ACC112 (cell line): ENCODE measurements around the gene KDELR3.

ENCODE experiments used
- H2AFZ ChIP-seq: fragments of 200-600 bp; sonication (generic); one replicate; pipeline ENCODE4 v1.6.0; 2017; ENCODE audit warnings: antibody characterized with exemption, low read length; ENCODE audit not compliant: unreplicated experiment
- H3K27ac ChIP-seq: fragments of 200-600 bp; sonication (generic); 2 replicates; pipeline ENCODE4 v1.5.1; 2014; ENCODE audit warnings: low read depth, mild to moderate bottlenecking, antibody characterized with exemption, low read length, moderate library complexity
- H3K27me3 ChIP-seq: fragments of 200-600 bp; sonication (generic); 2 replicates; pipeline ENCODE4 v1.6.1; 2014; ENCODE audit warnings: mild to moderate bottlenecking, antibody characterized with exemption, low read length, moderate library complexity, mixed read lengths; ENCODE audit not compliant: insufficient read depth
- H3K36me3 ChIP-seq: fragments of 200-600 bp; sonication (generic); 2 replicates; pipeline ENCODE4 v1.6.1; 2016; ENCODE audit warnings: mild to moderate bottlenecking, antibody characterized with exemption, low read length, moderate library complexity, mixed read lengths; ENCODE audit not compliant: insufficient read depth
- H3K4me1 ChIP-seq: fragments of 200-600 bp; sonication (generic); one replicate; pipeline ENCODE4 v1.6.1; 2016; ENCODE audit warnings: low read length, mixed read lengths; ENCODE audit not compliant: insufficient read depth, unreplicated experiment, control insufficient read depth
- H3K4me3 ChIP-seq: fragments of 200-600 bp; sonication (generic); 2 replicates; pipeline ENCODE4 v1.5.1; 2014; ENCODE audit warnings: mild to moderate bottlenecking, low read depth, low read length
- H3K79me2 ChIP-seq: fragments of 200-600 bp; sonication (generic); one replicate; pipeline ENCODE4 v1.6.0; 2016; ENCODE audit warnings: low read length; ENCODE audit not compliant: control insufficient read depth, unreplicated experiment, insufficient read depth

KDELR3 gene

DNA sequence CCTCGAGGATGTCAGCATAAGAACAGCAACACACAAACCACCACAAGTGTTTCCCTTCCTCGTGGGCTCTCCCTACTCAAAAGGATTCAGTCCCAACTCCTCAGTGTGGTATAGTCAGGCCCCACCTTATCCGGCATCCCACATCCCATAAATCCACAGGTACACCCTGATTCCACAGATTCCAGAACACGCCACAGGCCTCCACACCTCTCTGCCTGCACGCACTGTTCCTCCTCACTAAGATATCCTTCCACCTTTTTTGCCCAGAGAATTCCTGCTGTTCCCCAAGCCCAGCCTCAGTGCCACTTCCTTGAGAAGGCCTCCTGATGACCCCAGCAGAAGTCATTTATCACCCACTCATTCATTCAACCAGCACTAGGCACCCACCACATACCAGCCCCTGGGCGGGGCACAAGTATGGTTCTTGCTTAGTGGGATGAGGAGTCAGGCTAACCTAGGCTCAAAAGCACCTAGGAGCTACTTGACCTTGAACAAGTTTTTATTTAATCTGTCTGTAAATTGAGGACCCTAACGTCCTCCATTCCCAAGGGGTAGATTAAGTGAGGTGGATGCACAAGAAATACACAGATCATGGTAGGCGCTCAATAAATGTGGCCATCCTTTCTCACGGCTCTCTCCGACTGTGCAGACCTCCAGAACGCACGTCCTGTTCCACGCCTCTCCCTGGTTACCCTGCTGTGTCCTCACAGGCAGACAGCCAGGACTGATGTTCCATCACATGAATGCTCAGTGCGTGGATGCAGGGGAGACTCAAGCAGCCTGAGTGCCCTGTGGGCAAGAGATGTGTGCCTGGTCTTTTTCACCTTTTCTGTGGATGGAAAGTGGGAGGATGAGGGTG lies 10.8 kb upstream of the KDELR3 start:
- Histone ChIP-seq H3K4me1 (no peaks in the 10 kb centered on the region), H3K27me3 (peaks cover 47% of the 10 kb centered on the region), H3K27ac (no peak overlapping the region), H3K36me3 (no peaks in the 10 kb centered on the region), H3K79me2 (no peaks in the 10 kb centered on the region), H3K4me3 (no peak overlapping the region), H2AFZ (no peak overlapping the region)

- Histone ChIP-seq H3K36me3 (no peaks in the 10 kb centered on the region), H3K27ac (no peak overlapping the region), H3K4me1 (no peaks in the 10 kb centered on the region), H2AFZ (no peak overlapping the region), H3K4me3 (no peak overlapping the region), H3K27me3 (peaks cover 28% of the 10 kb centered on the region), H3K79me2 (no peaks in the 10 kb centered on the region)
These were observed 7.5 kb upstream of the KDELR3 start for GRCh38 chr22:38460426-38460840.

DNA sequence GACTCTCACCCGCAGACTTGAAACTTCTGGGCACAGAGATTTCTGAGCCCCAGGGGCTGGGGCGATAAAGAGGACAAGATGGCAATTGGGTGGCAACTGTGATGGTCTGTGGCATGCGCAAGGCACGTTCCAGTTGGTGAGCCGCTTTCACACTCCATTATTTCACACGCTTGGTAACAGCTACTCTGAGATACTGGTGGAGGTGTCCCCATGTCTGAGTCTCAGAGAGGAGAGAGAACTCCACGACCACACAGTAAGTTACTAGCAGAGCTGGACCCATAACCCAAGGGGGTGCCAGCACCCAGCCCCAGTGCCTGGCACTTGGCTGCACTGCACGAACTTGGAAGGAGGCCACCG lies 6.9 kb upstream of the KDELR3 start:
- H3K36me3 ChIP-seq = no peaks in the 10 kb centered on the region
- H3K27ac ChIP-seq = no peak overlapping the region
- H3K79me2 ChIP-seq = no peaks in the 10 kb centered on the region
- H2AFZ ChIP-seq = no peak overlapping the region
- H3K4me1 ChIP-seq = no peaks in the 10 kb centered on the region
- peaks cover 23% of the 10 kb centered on the region for H3K27me3 ChIP-seq
- H3K4me3 ChIP-seq = no peak overlapping the region

- H2AFZ ChIP-seq = no peak overlapping the region
- H3K4me3 ChIP-seq = no peak overlapping the region
- peaks cover 2% of the 10 kb centered on the region for H3K4me1 ChIP-seq
- peaks cover 18% of the 10 kb centered on the region for H3K27me3 ChIP-seq
- no peak overlapping the region for H3K27ac ChIP-seq
- H3K36me3 ChIP-seq = no peaks in the 10 kb centered on the region
- H3K79me2 ChIP-seq = no peaks in the 10 kb centered on the region
These were observed 6.3 kb upstream of the KDELR3 start for GRCh38 chr22:38461414-38462081.

- H3K27ac ChIP-seq = no peak overlapping the region
- peaks cover 6% of the 10 kb centered on the region for H3K4me1 ChIP-seq
- no peak overlapping the region for H3K4me3 ChIP-seq
- H3K27me3 ChIP-seq = peaks cover 9% of the 10 kb centered on the region; the same call in 1 of the 2 replicates
- no peak overlapping the region for H2AFZ ChIP-seq
- peaks cover 1% of the 10 kb centered on the region for H3K79me2 ChIP-seq
- no peaks in the 10 kb centered on the region for H3K36me3 ChIP-seq
These were observed 4.7 kb upstream of the KDELR3 start for GRCh38 chr22:38462960-38463784.

DNA sequence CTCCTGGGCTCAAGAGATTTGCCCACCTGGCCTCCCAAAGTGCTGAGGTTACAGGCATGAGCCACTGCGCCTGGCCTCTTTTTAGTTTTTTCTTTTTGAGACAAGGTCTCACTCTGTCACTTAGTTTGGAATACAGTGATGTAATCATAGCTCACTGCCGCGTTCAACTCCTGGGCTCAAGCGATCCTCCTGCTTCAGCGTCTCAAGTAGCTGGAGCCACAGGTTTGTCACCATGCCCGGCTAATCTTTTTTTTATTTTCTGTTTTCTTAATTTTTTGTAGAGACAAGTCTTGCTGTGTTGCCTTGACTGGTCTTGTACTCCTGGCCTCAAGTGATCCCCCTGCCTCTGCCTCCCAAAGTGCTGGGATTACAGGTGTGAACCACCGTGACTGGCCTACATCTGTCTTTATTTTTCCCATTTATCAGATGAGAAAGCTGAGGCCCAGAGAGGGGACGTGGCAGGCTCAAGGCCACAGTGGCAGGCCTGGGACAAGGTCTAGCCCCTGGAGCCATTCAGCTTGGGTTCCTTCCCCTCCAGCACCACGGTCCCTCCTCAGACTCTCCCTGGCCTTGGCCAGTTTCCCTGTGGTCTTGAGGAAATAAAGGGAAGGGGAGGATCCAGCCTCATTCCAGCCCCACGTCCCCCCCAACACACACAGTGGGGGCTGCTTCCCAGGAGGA lies 2.8 kb upstream of the KDELR3 start:
- H3K27ac ChIP-seq = no peak overlapping the region
- peaks cover 9% of the 10 kb centered on the region for H3K4me1 ChIP-seq
- H3K36me3 ChIP-seq = no peaks in the 10 kb centered on the region
- no peak overlapping the region for H2AFZ ChIP-seq
- H3K27me3 ChIP-seq = peaks cover 9% of the 10 kb centered on the region; the same call in 1 of the 2 replicates
- H3K4me3 ChIP-seq = no peak overlapping the region
- peaks cover 16% of the 10 kb centered on the region for H3K79me2 ChIP-seq

- peaks cover 9% of the 10 kb centered on the region for H3K4me1 ChIP-seq
- H3K27ac ChIP-seq = no peak overlapping the region
- H3K4me3 ChIP-seq = no peak overlapping the region
- H2AFZ ChIP-seq = no peak overlapping the region
- no peaks in the 10 kb centered on the region for H3K36me3 ChIP-seq
- H3K27me3 ChIP-seq = peaks cover 3% of the 10 kb centered on the region; the same call in 1 of the 2 replicates
- H3K79me2 ChIP-seq = peaks cover 23% of the 10 kb centered on the region
These were observed 2.0 kb upstream of the KDELR3 start for GRCh38 chr22:38465673-38466490.

- no peak overlapping the region for H3K27ac ChIP-seq
- H3K36me3 ChIP-seq = no peaks in the 10 kb centered on the region
- peaks cover 9% of the 10 kb centered on the region for H3K4me1 ChIP-seq
- H3K79me2 ChIP-seq = peaks cover 23% of the 10 kb centered on the region
- H3K4me3 ChIP-seq = peak overlapping the region; percentile 96
- peak overlapping the region; percentile 75 for H2AFZ ChIP-seq
- no peaks in the 10 kb centered on the region for H3K27me3 ChIP-seq
These were observed 425 bp upstream of the KDELR3 start for GRCh38 chr22:38467438-38467903.

- Histone ChIP-seq H3K4me3 (peak overlapping the region; percentile 96), H3K27ac (peak overlapping the region; percentile 59; the same call in 1 of the 2 replicates), H3K36me3 (no peaks in the 10 kb centered on the region), H2AFZ (no peak overlapping the region), H3K79me2 (peaks cover 23% of the 10 kb centered on the region), H3K27me3 (no peaks in the 10 kb centered on the region), H3K4me1 (peaks cover 9% of the 10 kb centered on the region)
These were observed 778 bp downstream of the KDELR3 start for GRCh38 chr22:38468443-38469305.
